Body of pancreas (tissue), 4 donors: ENCODE results near the gene RABGAP1.

Source experiments
- POLR2A ChIP-seq, 3 donors: fragments of 450-650 bp; IDR thresholded peaks; one replicate each; pipeline ENCODE4 v1.6.1; 2016; ENCODE audit warnings: antibody characterized with exemption in 3 of 3, mild to moderate bottlenecking in 2 of 3
- TF ChIP-seq, protein P1 (sequence below), 7 experiments: fragments of 450-650 bp in 4 of 7; fragments of 200-600 bp in 3 of 7; sonication (generic) in 3 of 7; IDR thresholded peaks; one replicate each; pipeline ENCODE4 v1.5.1; 2016 to 2019; ENCODE audit warnings: antibody characterized with exemption in 7 of 7

GRCh38 chr9:123048748-123049147 lies 107.9 kb downstream of the RABGAP1 start:
- no peak for TF ChIP-seq POLR2A (IDR thresholded peaks at IDR 0.05)
- TF ChIP-seq, protein P1, sequence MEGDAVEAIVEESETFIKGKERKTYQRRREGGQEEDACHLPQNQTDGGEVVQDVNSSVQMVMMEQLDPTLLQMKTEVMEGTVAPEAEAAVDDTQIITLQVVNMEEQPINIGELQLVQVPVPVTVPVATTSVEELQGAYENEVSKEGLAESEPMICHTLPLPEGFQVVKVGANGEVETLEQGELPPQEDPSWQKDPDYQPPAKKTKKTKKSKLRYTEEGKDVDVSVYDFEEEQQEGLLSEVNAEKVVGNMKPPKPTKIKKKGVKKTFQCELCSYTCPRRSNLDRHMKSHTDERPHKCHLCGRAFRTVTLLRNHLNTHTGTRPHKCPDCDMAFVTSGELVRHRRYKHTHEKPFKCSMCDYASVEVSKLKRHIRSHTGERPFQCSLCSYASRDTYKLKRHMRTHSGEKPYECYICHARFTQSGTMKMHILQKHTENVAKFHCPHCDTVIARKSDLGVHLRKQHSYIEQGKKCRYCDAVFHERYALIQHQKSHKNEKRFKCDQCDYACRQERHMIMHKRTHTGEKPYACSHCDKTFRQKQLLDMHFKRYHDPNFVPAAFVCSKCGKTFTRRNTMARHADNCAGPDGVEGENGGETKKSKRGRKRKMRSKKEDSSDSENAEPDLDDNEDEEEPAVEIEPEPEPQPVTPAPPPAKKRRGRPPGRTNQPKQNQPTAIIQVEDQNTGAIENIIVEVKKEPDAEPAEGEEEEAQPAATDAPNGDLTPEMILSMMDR (IDR thresholded peaks at IDR 0.05) = no peak
